Measurements from ENCODE around the gene TBCD.
A peak's percentile ranks its signal among the peaks of the same experiment; 100 is the strongest.
"Not testable (repeated sequence)": the region's sequence is repeated elsewhere in the genome, so short reads cannot be mapped to it uniquely, and the experiment has no call there.

Gene TBCD

GRCh38 chr17:82976982-82977488 lies 225.2 kb downstream of the TBCD start:
- no peak for DNase-seq

GRCh38 chr17:82977606-82978005 lies 225.7 kb downstream of the TBCD start:
- DNase-seq = no peak

- peak; percentile 77 to 90 (median 85) for DNase-seq
Observed at GRCh38 chr17:82978765-82979349, 227.0 kb downstream of the TBCD start.

- no peak for DNase-seq
Observed at GRCh38 chr17:82979718-82980117, 227.9 kb downstream of the TBCD start.

GRCh38 chr17:82980632-82981031 lies 228.8 kb downstream of the TBCD start:
- no peak for DNase-seq

GRCh38 chr17:82981141-82981730 lies 229.4 kb downstream of the TBCD start:
- no peak for DNase-seq

- no peak for DNase-seq
Observed at GRCh38 chr17:82983510-82984248, 231.8 kb downstream of the TBCD start.

GRCh38 chr17:82984249-82984617 lies 232.4 kb downstream of the TBCD start:
- DNase-seq = not testable (repeated sequence)

- DNase-seq = no peak
Observed at GRCh38 chr17:82984751-82985427, 233.0 kb downstream of the TBCD start.

GRCh38 chr17:82985428-82985805 lies 233.6 kb downstream of the TBCD start:
- DNase-seq = no peak

GRCh38 chr17:82985973-82986372 lies 234.1 kb downstream of the TBCD start:
- peak in 1 of 4 experiments; percentile 32 for DNase-seq

- DNase-seq = peak in 3 of 4 experiments; percentile 28 to 52 (median 29)
Observed at GRCh38 chr17:82989051-82989450, 237.2 kb downstream of the TBCD start.

GRCh38 chr17:82989881-82990280 lies 238.0 kb downstream of the TBCD start:
- no peak for DNase-seq

GRCh38 chr17:82993005-82993404 lies 241.1 kb downstream of the TBCD start:
- DNase-seq = no peak

All from suppressor macrophage (primary cell).